Calu3 (cell line): Measurements from ENCODE around the gene CPT1C. TPM values are rescaled to one million over a fixed set of nuclear protein-coding genes. Genes with fewer than 3 reads are reported as not detected.

Source experiments
- BruUV-seq: library from RNA; stranded (reverse); fragments of 400-500 nt; replicated peaks from 2 replicates; lab custom pipeline; 2021; lab: Mats Ljungman, UMichigan
- CTCF ChIA-PET: fragments of 300-600 bp; sonication (Branson Sonifier 250); formaldehyde crosslinking; loops from one replicate; lab custom pipeline; 2022; ENCODE audit warnings: antibody characterized with exemption; lab: Charles Lee
- DNase-seq: peaks from one replicate; pipeline ENCODE4 v3.0.0; 2022
- H3K27ac Mint-ChIP-seq: one replicate; pipeline ENCODE4 v1.8.0; 2022; ENCODE audit warnings: mixed read lengths; ENCODE audit not compliant: unreplicated experiment
- H3K27me3 Mint-ChIP-seq: one replicate; pipeline ENCODE4 v1.8.0; 2022; ENCODE audit warnings: mixed read lengths; ENCODE audit not compliant: unreplicated experiment
- H3K36me3 Mint-ChIP-seq: one replicate; pipeline ENCODE4 v1.8.0; 2022; ENCODE audit warnings: mild to moderate bottlenecking, moderate library complexity, mixed read lengths; ENCODE audit not compliant: insufficient read depth, unreplicated experiment
- H3K4me1 Mint-ChIP-seq: one replicate; pipeline ENCODE4 v1.8.0; 2022; ENCODE audit warnings: mild to moderate bottlenecking, low read depth, mixed read lengths; ENCODE audit not compliant: unreplicated experiment
- H3K4me3 Mint-ChIP-seq: one replicate; pipeline ENCODE4 v1.8.0; 2022; ENCODE audit warnings: mild to moderate bottlenecking, low read depth, moderate library complexity, mixed read lengths; ENCODE audit not compliant: unreplicated experiment
- H3K9me3 Mint-ChIP-seq: one replicate; pipeline ENCODE4 v1.8.0; 2022; ENCODE audit warnings: low read depth, mixed read lengths; ENCODE audit not compliant: unreplicated experiment
- intact Hi-C: fragments of 100-400 bp; cut with micrococcal nuclease; formaldehyde crosslinking; loops from one replicate; pipeline ENCODE4 v1.10.0; 2022; ENCODE audit not compliant: unreplicated experiment
- total RNA-seq: library from RNA; stranded (reverse); gene quantifications from 2 replicates; pipeline ENCODE4 v1.2.3, GENCODE V29; 2022
- TF ChIP-seq, protein P1 (sequence below): fragments of 200-600 bp; IDR thresholded peaks from one replicate; pipeline ENCODE4 v1.8.0; 2022; ENCODE audit warnings: antibody characterized with exemption; ENCODE audit not compliant: unreplicated experiment

Gene CPT1C
- total RNA-seq, 1 experiment from 2014 or later: 0.57 TPM

DNA sequence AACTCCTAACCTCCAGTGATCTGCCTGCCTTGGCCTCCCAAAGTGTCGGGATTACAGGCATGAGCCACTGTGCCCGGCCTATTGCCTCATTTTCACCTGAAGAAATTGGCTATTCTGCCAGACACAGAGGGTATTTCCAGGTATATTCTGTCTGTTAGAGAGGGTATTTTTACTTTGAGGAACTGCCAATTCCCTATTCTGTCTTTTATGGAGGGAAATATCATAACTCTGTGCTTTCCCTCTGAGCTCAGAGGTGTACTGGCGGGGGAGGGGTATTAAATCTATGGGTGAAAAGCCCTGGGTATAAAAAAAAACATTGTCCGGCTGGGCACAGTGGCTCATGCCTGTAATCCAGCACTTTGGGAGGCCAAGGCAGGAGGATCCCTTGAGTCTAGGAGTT, 47.4 kb downstream of the CPT1C start:
- H3K36me3 Mint-ChIP-seq: no peaks in the 10 kb centered on the region
- H3K27ac Mint-ChIP-seq: no peak overlapping the region
- CTCF ChIA-PET: interaction anchor here (0.7 kb wide), 1 partner anchor 75 kb away, joined by 3 read pairs; the partner anchor contains the start of gene FUZ
- H3K4me3 Mint-ChIP-seq: no peak overlapping the region
- no peaks in the 10 kb centered on the region for H3K4me1 Mint-ChIP-seq
- TF ChIP-seq, protein P1, sequence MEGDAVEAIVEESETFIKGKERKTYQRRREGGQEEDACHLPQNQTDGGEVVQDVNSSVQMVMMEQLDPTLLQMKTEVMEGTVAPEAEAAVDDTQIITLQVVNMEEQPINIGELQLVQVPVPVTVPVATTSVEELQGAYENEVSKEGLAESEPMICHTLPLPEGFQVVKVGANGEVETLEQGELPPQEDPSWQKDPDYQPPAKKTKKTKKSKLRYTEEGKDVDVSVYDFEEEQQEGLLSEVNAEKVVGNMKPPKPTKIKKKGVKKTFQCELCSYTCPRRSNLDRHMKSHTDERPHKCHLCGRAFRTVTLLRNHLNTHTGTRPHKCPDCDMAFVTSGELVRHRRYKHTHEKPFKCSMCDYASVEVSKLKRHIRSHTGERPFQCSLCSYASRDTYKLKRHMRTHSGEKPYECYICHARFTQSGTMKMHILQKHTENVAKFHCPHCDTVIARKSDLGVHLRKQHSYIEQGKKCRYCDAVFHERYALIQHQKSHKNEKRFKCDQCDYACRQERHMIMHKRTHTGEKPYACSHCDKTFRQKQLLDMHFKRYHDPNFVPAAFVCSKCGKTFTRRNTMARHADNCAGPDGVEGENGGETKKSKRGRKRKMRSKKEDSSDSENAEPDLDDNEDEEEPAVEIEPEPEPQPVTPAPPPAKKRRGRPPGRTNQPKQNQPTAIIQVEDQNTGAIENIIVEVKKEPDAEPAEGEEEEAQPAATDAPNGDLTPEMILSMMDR: no peak
- intact Hi-C loops: no loop called here
- BruUV-seq: no TSS peak
- no peaks in the 10 kb centered on the region for H3K9me3 Mint-ChIP-seq
- no peak for DNase-seq
- peaks cover 17% of the 10 kb centered on the region for H3K27me3 Mint-ChIP-seq

DNA sequence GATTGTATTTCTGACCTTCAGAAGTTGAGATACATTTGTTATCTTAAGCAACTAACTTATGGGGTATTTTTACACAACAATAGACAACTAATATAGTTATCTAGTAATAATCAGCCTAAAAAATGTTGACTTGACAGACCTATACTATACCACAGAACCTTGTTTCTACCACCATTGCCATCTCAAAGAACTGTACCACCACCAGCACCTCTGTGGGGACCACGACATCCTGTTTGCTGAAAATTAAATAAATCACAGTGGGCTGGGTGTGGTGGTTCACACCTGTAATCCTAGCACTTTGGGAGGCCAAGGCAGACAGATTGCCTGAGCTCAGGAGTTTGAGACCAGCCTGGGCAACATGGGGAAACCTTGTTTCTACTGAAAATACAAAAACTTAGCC, 48.2 kb downstream of the CPT1C start:
- Mint-ChIP-seq H3K27me3 (peaks cover 17% of the 10 kb centered on the region), H3K4me3 (no peak overlapping the region), H3K4me1 (no peaks in the 10 kb centered on the region), H3K9me3 (no peaks in the 10 kb centered on the region), H3K36me3 (no peaks in the 10 kb centered on the region), H3K27ac (no peak overlapping the region)
- BruUV-seq: no TSS peak
- intact Hi-C loops: no loop called here
- CTCF ChIA-PET: interaction anchor here (0.6 kb wide), 1 partner anchor 446 kb away, joined by 3 read pairs; no protein-coding TSS in a partner anchor
- TF ChIP-seq, protein P1: no peak
- no peak for DNase-seq

DNA sequence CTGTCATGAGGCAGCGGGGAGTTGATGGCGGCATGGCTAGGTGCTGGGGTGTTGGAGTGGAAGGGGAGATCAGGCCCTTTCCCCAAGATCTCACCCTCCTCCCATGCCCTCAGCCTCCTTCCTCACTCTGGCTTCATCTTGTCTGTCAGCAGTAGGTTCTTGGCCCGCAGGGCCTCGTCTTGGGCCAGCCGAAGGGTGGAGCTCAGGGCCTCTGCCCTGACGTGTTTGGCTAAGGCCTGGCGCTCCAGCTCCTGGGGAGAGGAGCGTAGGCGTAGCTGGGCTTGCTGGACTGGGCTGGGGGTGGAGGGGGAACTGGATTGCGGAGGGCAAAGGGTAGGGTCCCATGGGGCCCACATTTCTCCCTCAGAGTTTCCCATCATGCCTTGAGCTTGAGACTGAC, 49.0 kb downstream of the CPT1C start:
- intact Hi-C loops: no loop called here
- BruUV-seq: no TSS peak
- CTCF ChIA-PET: interaction anchor here (0.6 to 0.7 kb wide), 2 partner anchors 159 to 361 kb away, joined by 3 to 4 read pairs; partner anchors contain the start of gene NOSIP

DNA sequence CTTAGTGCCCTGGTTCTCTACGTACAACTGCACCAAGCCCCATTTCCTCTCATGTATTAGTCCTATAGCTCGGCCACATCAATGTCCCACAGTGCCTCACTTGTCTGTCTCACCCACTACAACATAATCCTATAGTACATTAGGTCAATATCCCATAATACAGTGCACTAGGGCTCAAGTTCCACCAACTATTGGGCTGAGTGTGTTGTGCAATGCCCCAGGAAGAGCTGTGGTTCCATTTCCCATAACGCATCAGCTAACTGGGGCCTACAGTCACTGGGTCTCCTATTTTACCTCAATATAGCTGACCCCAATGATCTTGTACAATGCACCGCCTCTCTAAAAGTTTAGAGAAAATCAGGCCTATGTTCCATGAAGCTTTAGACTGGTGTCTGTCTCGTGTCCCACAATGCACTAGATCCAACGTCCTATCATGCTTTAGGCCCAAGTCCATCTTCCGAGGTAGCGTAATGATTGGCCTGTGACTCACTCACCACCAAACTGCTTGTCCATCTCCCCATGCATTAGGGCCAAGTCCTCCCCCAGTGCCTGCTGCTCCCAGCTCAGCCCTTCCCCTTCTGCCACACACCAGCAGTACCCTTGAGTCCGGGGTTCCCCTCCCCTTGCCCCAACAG, 50.4 kb downstream of the CPT1C start:
- no peaks in the 10 kb centered on the region for H3K36me3 Mint-ChIP-seq
- no TSS peak for BruUV-seq
- no peaks in the 10 kb centered on the region for H3K4me1 Mint-ChIP-seq
- TF ChIP-seq, protein P1: no peak
- H3K4me3 Mint-ChIP-seq: no peak overlapping the region
- H3K9me3 Mint-ChIP-seq: no peaks in the 10 kb centered on the region
- intact Hi-C loops: no loop called here
- H3K27ac Mint-ChIP-seq: no peak overlapping the region
- peaks cover 3% of the 10 kb centered on the region for H3K27me3 Mint-ChIP-seq
- CTCF ChIA-PET: no interaction called here
- DNase-seq: no peak

More for the DNA sequence above, 49.0 kb downstream of the CPT1C start:
- H3K27me3 Mint-ChIP-seq: peaks cover 17% of the 10 kb centered on the region
- TF ChIP-seq, protein P1: no peak
- no peak overlapping the region for H3K27ac Mint-ChIP-seq
- H3K9me3 Mint-ChIP-seq: no peaks in the 10 kb centered on the region
- H3K4me1 Mint-ChIP-seq: no peaks in the 10 kb centered on the region
- H3K36me3 Mint-ChIP-seq: no peaks in the 10 kb centered on the region
- no peak for DNase-seq
- no peak overlapping the region for H3K4me3 Mint-ChIP-seq
